Liver (tissue), 9 donors: ENCODE data around the gene HOXA4. TPM values are rescaled to one million over a fixed set of nuclear protein-coding genes. Genes with fewer than 3 reads are reported as not detected.

ENCODE experiments used
- DNase-seq: peaks from one replicate; pipeline ENCODE4 v3.0.0-alpha.2; 2017; ENCODE audit warnings: low spot score
- H3K27ac ChIP-seq, 2 donors: one replicate each; pipeline ENCODE4 v1.7.0; 2013; ENCODE audit warnings: inconsistent platforms in 2 of 2, low read length in 2 of 2, control low read depth in 1 of 2, low read depth in 1 of 2, mild to moderate bottlenecking in 1 of 2
- H3K27me3 ChIP-seq, 4 donors: one replicate each; pipeline versions ENCODE4 v1.6.1 to v1.7.0; 2013; ENCODE audit warnings: low read length in 3 of 4, inconsistent platforms in 1 of 4, mild to moderate bottlenecking in 1 of 4, moderate library complexity in 1 of 4; ENCODE audit not compliant: control insufficient read depth in 4 of 4, insufficient read depth in 4 of 4
- H3K36me3 ChIP-seq, 4 donors: one replicate each; pipeline versions ENCODE4 v1.6.1 to v1.7.0; 2013; ENCODE audit warnings: low read length in 3 of 4, mild to moderate bottlenecking in 3 of 4, low read depth in 1 of 4, moderate library complexity in 1 of 4; ENCODE audit not compliant: control insufficient read depth in 4 of 4, insufficient read depth in 3 of 4
- H3K4me1 ChIP-seq, 4 donors: one replicate each; pipeline versions ENCODE4 v1.6.1 to v1.7.0; 2013; ENCODE audit warnings: low read length in 3 of 4, mild to moderate bottlenecking in 3 of 4, moderate library complexity in 1 of 4; ENCODE audit not compliant: control insufficient read depth in 4 of 4, insufficient read depth in 4 of 4
- H3K4me3 ChIP-seq, 3 donors: one replicate each; pipeline versions ENCODE4 v1.6.1 to v1.7.0; 2013; ENCODE audit warnings: low read length in 3 of 3, control low read depth in 1 of 3, low read depth in 1 of 3, mild to moderate bottlenecking in 1 of 3
- H3K9ac ChIP-seq, 2 donors: one replicate each; pipeline ENCODE4 v1.7.0; 2013; ENCODE audit warnings: low read length in 2 of 2, mild to moderate bottlenecking in 2 of 2, moderate library complexity in 2 of 2, control low read depth in 1 of 2, low read depth in 1 of 2
- H3K9me3 ChIP-seq, 4 donors: one replicate each; pipeline versions ENCODE4 v1.6.1 to v1.7.0; 2013; ENCODE audit warnings: low read length in 3 of 4; ENCODE audit not compliant: control insufficient read depth in 4 of 4
- ATF3 ChIP-seq: IDR thresholded peaks from 2 replicates; pipeline ENCODE4 v1.6.1; 2016; ENCODE audit warnings: antibody characterized with exemption
- FOXA1 ChIP-seq: IDR thresholded peaks from 2 replicates; pipeline ENCODE4 v1.6.1; 2016; ENCODE audit warnings: antibody characterized with exemption
- FOXA2 ChIP-seq: IDR thresholded peaks from 2 replicates; pipeline ENCODE4 v1.6.1; 2016; ENCODE audit warnings: antibody characterized with exemption
- GABPA ChIP-seq, 2 donors: IDR thresholded peaks in 1 of 2; conservative IDR thresholded peaks in 1 of 2; 2 replicates each; pipeline ENCODE4 v1.6.1; 2016; ENCODE audit warnings: antibody characterized with exemption in 2 of 2, mild to moderate bottlenecking in 1 of 2, moderate library complexity in 1 of 2
- HNF4A ChIP-seq, 2 donors: conservative IDR thresholded peaks; 2 replicates each; pipeline ENCODE4 v1.6.1; 2016; ENCODE audit warnings: antibody characterized with exemption in 2 of 2, mild to moderate bottlenecking in 2 of 2
- HNF4G ChIP-seq: IDR thresholded peaks from 2 replicates; pipeline ENCODE4 v1.6.1; 2016; ENCODE audit warnings: antibody characterized with exemption
- JUND ChIP-seq, 2 donors: IDR thresholded peaks; 2 replicates each; pipeline ENCODE4 v1.6.1; 2016; ENCODE audit warnings: antibody characterized with exemption in 2 of 2
- MAX ChIP-seq: IDR thresholded peaks from 2 replicates; pipeline ENCODE4 v1.6.1; 2016; ENCODE audit warnings: antibody characterized with exemption
- RAD21 ChIP-seq, 2 donors: IDR thresholded peaks; 2 replicates each; pipeline ENCODE4 v1.6.1; 2016; ENCODE audit warnings: antibody characterized with exemption in 2 of 2, mild to moderate bottlenecking in 2 of 2
- REST ChIP-seq: IDR thresholded peaks from 2 replicates; pipeline ENCODE4 v1.6.1; 2016; ENCODE audit warnings: antibody characterized with exemption, mild to moderate bottlenecking
- RXRA ChIP-seq, 2 donors: IDR thresholded peaks; 2 replicates each; pipeline ENCODE4 v1.6.1; 2017 to 2018; ENCODE audit warnings: antibody characterized with exemption in 2 of 2, mild to moderate bottlenecking in 1 of 2
- SP1 ChIP-seq: IDR thresholded peaks from 2 replicates; pipeline ENCODE4 v1.6.1; 2018; ENCODE audit warnings: antibody characterized with exemption, mild to moderate bottlenecking
- YY1 ChIP-seq: IDR thresholded peaks from 2 replicates; pipeline ENCODE4 v1.6.1; 2016; ENCODE audit warnings: antibody characterized with exemption, mild to moderate bottlenecking
- ZBTB33 ChIP-seq: IDR thresholded peaks from 2 replicates; pipeline ENCODE4 v1.6.1; 2016; ENCODE audit warnings: antibody characterized with exemption
- WGBS: extraction: QIAGEN DNeasy Blood & Tissue Kit; methylation state at CpG from one replicate; pipeline ENCODE4 v1.1.7; 2013; 5-methylcytosine and 5-hydroxymethylcytosine counted together
- polyA plus RNA-seq, 2 donors: library from polyadenylated mRNA; stranded (reverse) in 1 of 2; unstranded in 1 of 2; fragments of 200-250 nt in 1 of 2; fragments of >200 nt in 1 of 2; fragmentation: Nextera tagmentation in 1 of 2; extraction: Ambion mirVana in 1 of 2; gene quantifications; one replicate each; pipeline versions ENCODE4 v1.2.1 to v1.2.3, GENCODE V29; 2013 to 2015
- total RNA-seq, 2 donors: library from RNA; depleted of rRNA; stranded (reverse); fragments of >200 nt; gene quantifications; one replicate each; pipeline ENCODE4 v1.2.3, GENCODE V29; 2014
- donor health status: healthy.
- donor health status: healthy.
- donor health status: healthy.
- donor health status: healthy.
- donor health status: healthy.

The HOXA4 gene
- total and polyA plus RNA-seq, 4 donors = 0.17 to 1.1 (median 0.30) TPM

- H3K9ac ChIP-seq = no peak overlapping the region
- DNase-seq = no peak
- H3K36me3 ChIP-seq = no peaks in the 10 kb centered on the region
- H3K27ac ChIP-seq = peak overlapping the region in 1 of 2 donors; percentile 51
- TF ChIP-seq HNF4A (conservative IDR thresholded peaks at IDR 0.05) (no peak), SP1 (no peak), MAX (no peak), RXRA (IDR thresholded peaks at IDR 0.05) (no peak), RAD21 (IDR thresholded peaks at IDR 0.05) (no peak), GABPA (IDR thresholded peaks at IDR 0.05 in 1 of 2, conservative IDR thresholded peaks at IDR 0.05 in 1 of 2) (no peak), ATF3 (no peak), JUND (IDR thresholded peaks at IDR 0.05) (no peak), REST (no peak), ZBTB33 (no peak), HNF4G (no peak), FOXA2 (no peak)
- no peaks in the 10 kb centered on the region for H3K9me3 ChIP-seq
- H3K4me1 ChIP-seq = peaks cover 0 to 7% (median 0%) of the 10 kb centered on the region in 4 donors
- H3K4me3 ChIP-seq = peak overlapping the region in 1 of 3 donors; percentile 15
- H3K27me3 ChIP-seq = peaks cover 0 to 33% (median 15%) of the 10 kb centered on the region in 4 donors
- WGBS = 8% methylated on average over 39 of the region's 39 CpGs
Observed at GRCh38 chr7:27101957-27102580, 28.5 kb downstream of the HOXA4 start.

GRCh38 chr7:27101171-27101956 lies 29.2 kb downstream of the HOXA4 start:
- H3K27me3 ChIP-seq = peaks cover under 1 to 30% (median 15%) of the 10 kb centered on the region in 4 donors

More at GRCh38 chr7:27101171-27101956, 29.2 kb downstream of the HOXA4 start:
- Histone ChIP-seq H3K9ac (no peak overlapping the region), H3K27ac (peak overlapping the region; percentile 51 to 63), H3K4me3 (peak overlapping the region in 1 of 3 donors; percentile 15), H3K4me1 (peaks cover 0 to 7% (median 0%) of the 10 kb centered on the region in 4 donors), H3K36me3 (no peaks in the 10 kb centered on the region), H3K9me3 (no peaks in the 10 kb centered on the region)
- DNase-seq = no peak
- whole genome bisulfite sequencing = 17% methylated on average over 25 of the region's 25 CpGs
- TF ChIP-seq FOXA1 = no peak
- TF ChIP-seq YY1 = peak; percentile 61
